Kidney (tissue), 14 donors: Measurements from ENCODE around the gene CFAP70. TPM values are rescaled to one million over a fixed set of nuclear protein-coding genes. Genes with fewer than 3 reads are reported as not detected.

Experiments used
- DNase-seq, 5 donors: peaks; one replicate each; pipeline ENCODE4 v3.0.0-alpha.2; 2013 to 2020
- FAIRE-seq: peaks from 2 replicates; lab custom pipeline; 2012; peaks lifted over from hg19 to GRCh38; lab: Jason Lieb, UNC
- H3K27ac ChIP-seq, 2 donors: one replicate each; pipeline ENCODE4 v1.7.0; 2013; ENCODE audit warnings: low read depth in 2 of 2, low read length in 2 of 2, inconsistent platforms in 1 of 2
- H3K27me3 ChIP-seq: one replicate; pipeline ENCODE4 v1.7.1; 2013; ENCODE audit warnings: low read length, inconsistent platforms; ENCODE audit not compliant: control insufficient read depth, insufficient read depth
- H3K36me3 ChIP-seq, 3 donors: one replicate each; pipeline versions ENCODE4 v1.7.0 to v1.7.1; 2013; ENCODE audit warnings: low read length in 3 of 3, control low read depth in 1 of 3, inconsistent platforms in 1 of 3; ENCODE audit not compliant: insufficient read depth in 3 of 3, control insufficient read depth in 2 of 3
- H3K4me1 ChIP-seq, 3 donors: one replicate each; pipeline versions ENCODE4 v1.7.0 to v1.7.1; 2013; ENCODE audit warnings: low read length in 3 of 3, inconsistent platforms in 1 of 3, low read depth in 1 of 3; ENCODE audit not compliant: control insufficient read depth in 2 of 3, insufficient read depth in 2 of 3
- H3K4me3 ChIP-seq, 3 donors: one replicate each; pipeline versions ENCODE4 v1.7.0 to v1.8.1; 2013; ENCODE audit warnings: low read length in 3 of 3, control low read depth in 1 of 3, inconsistent platforms in 1 of 3
- H3K9ac ChIP-seq, 3 donors: one replicate each; pipeline versions ENCODE4 v1.7.0 to v1.7.1; 2013; ENCODE audit warnings: low read length in 3 of 3, control low read depth in 1 of 3, inconsistent platforms in 1 of 3
- H3K9me3 ChIP-seq, 3 donors: one replicate each; pipeline versions ENCODE4 v1.7.0 to v1.7.1; 2013; ENCODE audit warnings: low read length in 3 of 3, control low read depth in 1 of 3, inconsistent platforms in 1 of 3; ENCODE audit not compliant: control insufficient read depth in 2 of 3, insufficient read depth in 1 of 3
- CTCF ChIP-seq: IDR thresholded peaks from 3 replicates; pipeline ENCODE4 v1.5.1; 2012; ENCODE audit warnings: mild to moderate bottlenecking, moderate library complexity, borderline replicate concordance; ENCODE audit not compliant: insufficient read depth; ENCODE audit errors: extremely low read depth
- intact Hi-C: fragments of 100-400 bp; cut with DNase I; formaldehyde crosslinking; loops from one replicate; pipeline ENCODE4 v1.11.1; 2022
- polyA plus RNA-seq: library from polyadenylated mRNA; stranded (reverse); fragments of 350-450 nt; fragmentation: Illumina TruSeq; extraction: RNeasy Lipid Tissue Mini Kit (QIAGEN cat#74804); gene quantifications from one replicate; pipeline ENCODE4 v1.2.3, GENCODE V29; 2014; ENCODE audit warnings: low read depth, low replicate concordance; ENCODE audit not compliant: insufficient read depth
- total RNA-seq: library from RNA; stranded (reverse); fragmentation: NEBNext Ultra II Directional; extraction: Animal tissue kit (Norgen Biotek cat#: 25700); gene quantifications from one replicate; pipeline ENCODE4 v1.2.1, GENCODE V29; 2021
- donor health status: control.
- donor health status: control.
- donor health status: control.
- donor health status: control.
- donor health status: control.
- donor health status: DM: yes; HTN: yes; CAD: no.
- donor health status: Normal renal cell carcinoma (clear cell type).

The CFAP70 gene
- total and polyA plus RNA-seq, 2 donors from 2014 or later = 6.0 to 8.7 TPM

- FAIRE-seq = no peak
- intact Hi-C loops = no loop called here
- Histone ChIP-seq H3K4me1 (no peaks in the 10 kb centered on the region), H3K9ac (no peak overlapping the region), H3K4me3 (no peak overlapping the region), H3K9me3 (no peaks in the 10 kb centered on the region), H3K27me3 (no peaks in the 10 kb centered on the region), H3K27ac (no peak overlapping the region), H3K36me3 (peaks cover 4 to 47% (median 34%) of the 10 kb centered on the region in 3 donors)
- DNase-seq = no peak
- TF ChIP-seq CTCF = no peak
Observed at GRCh38 chr10:73386583-73386982, 27.9 kb upstream of the CFAP70 start.

- H3K4me3 ChIP-seq = no peak overlapping the region
- peaks cover 7 to 38% (median 38%) of the 10 kb centered on the region in 3 donors for H3K36me3 ChIP-seq
- FAIRE-seq = no peak
- H3K27ac ChIP-seq = no peak overlapping the region
- no peak overlapping the region for H3K9ac ChIP-seq
- TF ChIP-seq CTCF = no peak
- H3K4me1 ChIP-seq = no peaks in the 10 kb centered on the region
- H3K9me3 ChIP-seq = no peaks in the 10 kb centered on the region
- intact Hi-C loops = no loop called here
- no peaks in the 10 kb centered on the region for H3K27me3 ChIP-seq
- DNase-seq = no peak
Observed at GRCh38 chr10:73379064-73379748, 20.5 kb upstream of the CFAP70 start.

GRCh38 chr10:73376679-73377078 is 18.0 kb upstream of the CFAP70 start:
- Histone ChIP-seq H3K27ac (no peak overlapping the region), H3K4me3 (no peak overlapping the region), H3K27me3 (no peaks in the 10 kb centered on the region), H3K36me3 (peaks cover 2 to 26% (median 20%) of the 10 kb centered on the region in 3 donors), H3K4me1 (no peaks in the 10 kb centered on the region), H3K9ac (no peak overlapping the region), H3K9me3 (no peaks in the 10 kb centered on the region)
- intact Hi-C loops = no loop called here
- DNase-seq (no peak), FAIRE-seq (no peak)
- no peak for TF ChIP-seq CTCF
